B cell (primary cell): ENCODE measurements around the gene CELA1. TPM values are rescaled to one million over a fixed set of nuclear protein-coding genes. Genes with fewer than 3 reads are reported as not detected.
"Not testable (repeated sequence)": the region's sequence is repeated elsewhere in the genome, so short reads cannot be mapped to it uniquely, and the experiment has no call there.

ENCODE experiments used
- ATAC-seq: fragments of 200-7000 bp; cut with Tn5 transposase; one replicate; pipeline ENCODE4 v1.10.0; 2021; ENCODE audit warnings: low read depth, mild to moderate bottlenecking, moderate number of reproducible peaks, moderate library complexity
- CTCF ChIA-PET: fragments of 350-600 bp; sonication (Branson Sonifier 250); formaldehyde crosslinking; loops from one replicate; lab custom pipeline; 2021; ENCODE audit warnings: antibody characterized with exemption, inconsistent platforms; lab: Charles Lee
- POLR2A ChIA-PET: fragments of 350-600 bp; sonication (Branson Sonifier 250); formaldehyde crosslinking; loops from one replicate; lab custom pipeline; 2021; ENCODE audit warnings: antibody characterized with exemption; lab: Charles Lee
- DNase-seq: peaks from one replicate; pipeline ENCODE4 v3.0.0; 2013
- H2AFZ ChIP-seq: 2 replicates; pipeline ENCODE4 v1.6.1; 2012; ENCODE audit warnings: mild to moderate bottlenecking, low read depth, low read length; ENCODE audit not compliant: insufficient read depth, poor library complexity, severe bottlenecking
- H3K27ac ChIP-seq, 2 donors: 1 replicate in 1 of 2; 2 replicates in 1 of 2; pipeline ENCODE4 v1.5.1; 2012 to 2013; ENCODE audit warnings: low read length in 2 of 2, mild to moderate bottlenecking in 2 of 2, moderate library complexity in 1 of 2
- H3K27me3 ChIP-seq, 4 experiments: fragments of 200-600 bp in 1 of 4; sonication (generic) in 1 of 4; replicated peaks in 1 of 4; 1 replicate in 2 of 4; 2 replicates in 2 of 4; pipeline versions ENCODE4 v1.6.1 to v1.7.0; 2013 to 2016; ENCODE audit warnings: low read length in 3 of 4, mild to moderate bottlenecking in 2 of 4, mixed read lengths in 1 of 4, moderate library complexity in 1 of 4; ENCODE audit not compliant: insufficient read depth in 4 of 4, control insufficient read depth in 3 of 4; ENCODE audit errors: control extremely low read depth in 1 of 4
- H3K36me3 ChIP-seq, 2 experiments: replicated peaks in 1 of 2; 1 replicate in 1 of 2; 2 replicates in 1 of 2; pipeline versions ENCODE4 v1.6.1 to v1.7.1; 2013; ENCODE audit warnings: low read length in 1 of 2; ENCODE audit not compliant: insufficient read depth in 2 of 2, control insufficient read depth in 1 of 2; ENCODE audit errors: control extremely low read depth in 1 of 2, extremely low read depth in 1 of 2
- H3K4me1 ChIP-seq, 2 donors: fragments of 200-600 bp in 1 of 2; sonication (generic) in 1 of 2; 1 replicate in 1 of 2; 2 replicates in 1 of 2; pipeline versions ENCODE4 v1.5.1 to v1.6.1; 2013 to 2017; ENCODE audit warnings: low read length in 2 of 2; ENCODE audit not compliant: control insufficient read depth in 2 of 2, insufficient read depth in 2 of 2
- H3K4me2 ChIP-seq: replicated peaks from 2 replicates; pipeline ENCODE3; 2012; ENCODE audit warnings: mild to moderate bottlenecking, low read depth, low read length; ENCODE audit not compliant: poor library complexity, severe bottlenecking
- H3K4me3 ChIP-seq, 5 experiments: fragments of 200-600 bp in 1 of 5; sonication (generic) in 1 of 5; 1 replicate in 3 of 5; 2 replicates in 2 of 5; pipeline versions ENCODE4 v1.5.1 to v1.7.0; 2011 to 2016; ENCODE audit warnings: low read length in 4 of 5, mild to moderate bottlenecking in 4 of 5, low read depth in 2 of 5, control low read depth in 1 of 5, moderate library complexity in 1 of 5; ENCODE audit not compliant: insufficient read depth in 1 of 5; ENCODE audit errors: control extremely low read depth in 1 of 5, extremely low read depth in 1 of 5
- H3K79me2 ChIP-seq: fragments of 200-600 bp; sonication (generic); one replicate; pipeline ENCODE4 v1.6.0; 2016; ENCODE audit warnings: low read length; ENCODE audit not compliant: control insufficient read depth, insufficient read depth
- H3K9ac ChIP-seq: fragments of 200-600 bp; sonication (generic); 2 replicates; pipeline ENCODE4 v1.6.1; 2017; ENCODE audit warnings: mild to moderate bottlenecking, low read length, moderate library complexity
- H3K9me3 ChIP-seq, 3 donors: one replicate each; pipeline versions ENCODE4 v1.6.1 to v1.7.1; 2013; ENCODE audit warnings: low read length in 2 of 3; ENCODE audit not compliant: control insufficient read depth in 2 of 3, insufficient read depth in 1 of 3; ENCODE audit errors: control extremely low read depth in 1 of 3
- H4K20me1 ChIP-seq: 2 replicates; pipeline ENCODE4 v1.6.0; 2012; ENCODE audit warnings: mild to moderate bottlenecking, low read length; ENCODE audit not compliant: insufficient read depth, control insufficient read depth, poor library complexity, severe bottlenecking
- H3K27ac Mint-ChIP-seq: one replicate; pipeline ENCODE4 v1.8.0; 2021; ENCODE audit warnings: mixed read lengths
- H3K27me3 Mint-ChIP-seq: one replicate; pipeline ENCODE4 v1.8.0; 2021; ENCODE audit warnings: mixed read lengths
- H3K4me1 Mint-ChIP-seq: one replicate; pipeline ENCODE4 v1.8.0; 2021; ENCODE audit warnings: mixed read lengths
- H3K4me3 Mint-ChIP-seq: one replicate; pipeline ENCODE4 v1.8.0; 2021; ENCODE audit warnings: mixed read lengths
- H3K9me3 Mint-ChIP-seq: one replicate; pipeline ENCODE4 v1.8.0; 2022; ENCODE audit warnings: mixed read lengths; ENCODE audit not compliant: insufficient read depth
- EZH2 ChIP-seq: IDR thresholded peaks from 2 replicates; pipeline ENCODE4 v1.6.1; 2012; ENCODE audit warnings: borderline replicate concordance, low read depth, mild to moderate bottlenecking, moderate library complexity, low read length; ENCODE audit not compliant: insufficient read depth, poor library complexity, severe bottlenecking
- WGBS: methylation state at CpG from one replicate; pipeline ENCODE4 v1.1.5; 2013; ENCODE audit warnings: missing lambda C conversion rate; ENCODE audit not compliant: insufficient coverage; 5-methylcytosine and 5-hydroxymethylcytosine counted together
- intact Hi-C: fragments of 100-400 bp; cut with micrococcal nuclease; formaldehyde crosslinking; loops from one replicate; pipeline ENCODE4 v1.10.0; 2022
- polyA plus RNA-seq: library from polyadenylated mRNA; depleted of rRNA; stranded (reverse); fragments of >200 nt; gene quantifications from 2 replicates; pipeline ENCODE4 v1.2.3, GENCODE V29; 2012
- total RNA-seq, 2 donors: library from RNA; stranded (reverse); fragments of 120-200 nt in 1 of 2; gene quantifications; 1 replicate in 1 of 2; 2 replicates in 1 of 2; pipeline versions ENCODE4 v1.2.3 to v1.2.4, GENCODE V29; 2013 to 2022
- TF ChIP-seq, protein P1 (sequence below): fragments of 200-600 bp; IDR thresholded peaks from one replicate; pipeline ENCODE4 v1.8.0; 2022; ENCODE audit warnings: antibody characterized with exemption, mild to moderate bottlenecking

Gene CELA1
- total and polyA plus RNA-seq, 2 donors (not counting 1 experiment from before 2014, with no cell fraction given): not detected

DNA sequence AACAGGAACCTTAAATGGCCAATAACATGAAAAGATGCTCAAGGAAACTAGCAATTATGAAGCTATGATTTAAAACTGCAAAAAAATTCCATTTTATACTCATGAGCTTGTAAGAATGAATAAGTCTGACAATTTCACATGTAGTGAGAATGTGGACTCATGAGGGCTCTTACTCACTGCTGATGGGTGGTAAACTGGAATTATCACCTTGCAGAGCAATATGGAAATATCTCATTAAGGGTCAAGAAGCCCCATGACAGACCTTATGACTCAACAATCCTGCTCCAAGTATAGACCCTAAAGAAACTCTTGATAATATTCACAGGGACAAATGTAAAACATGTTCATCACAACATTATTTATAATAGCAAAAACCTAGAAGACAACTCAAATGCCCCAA is 52.8 kb downstream of the CELA1 start:
- no peak overlapping the region for H3K4me3 Mint-ChIP-seq
- Histone ChIP-seq H3K36me3 (peaks cover 2 to 60% of the 10 kb centered on the region in 2 experiments), H3K79me2 (no peaks in the 10 kb centered on the region), H3K9ac (no peak overlapping the region), H2AFZ (no peak overlapping the region), H4K20me1 (no peaks in the 10 kb centered on the region), H3K4me3 (no peak overlapping the region), H3K27ac (no peak overlapping the region), H3K4me2 (no peak overlapping the region), H3K9me3 (no peaks in the 10 kb centered on the region), H3K27me3 (no peaks in the 10 kb centered on the region), H3K4me1 (peaks cover 0 to 8% of the 10 kb centered on the region in 2 donors)
- peaks cover 11% of the 10 kb centered on the region for H3K4me1 Mint-ChIP-seq
- DNase-seq (no peak), ATAC-seq (no peak)
- intact Hi-C loops: no loop called here
- no peaks in the 10 kb centered on the region for H3K27me3 Mint-ChIP-seq
- no peaks in the 10 kb centered on the region for H3K9me3 Mint-ChIP-seq
- H3K27ac Mint-ChIP-seq: no peak overlapping the region
- ChIA-PET POLR2A (no interaction called here), CTCF (interaction anchor here (1.2 to 1.7 kb wide), 2 partner anchors 23 to 47 kb away, joined by 4 to 6 read pairs; partner anchors contain the start of gene SMAGP)
- TF ChIP-seq EZH2: no peak
- TF ChIP-seq, protein P1, sequence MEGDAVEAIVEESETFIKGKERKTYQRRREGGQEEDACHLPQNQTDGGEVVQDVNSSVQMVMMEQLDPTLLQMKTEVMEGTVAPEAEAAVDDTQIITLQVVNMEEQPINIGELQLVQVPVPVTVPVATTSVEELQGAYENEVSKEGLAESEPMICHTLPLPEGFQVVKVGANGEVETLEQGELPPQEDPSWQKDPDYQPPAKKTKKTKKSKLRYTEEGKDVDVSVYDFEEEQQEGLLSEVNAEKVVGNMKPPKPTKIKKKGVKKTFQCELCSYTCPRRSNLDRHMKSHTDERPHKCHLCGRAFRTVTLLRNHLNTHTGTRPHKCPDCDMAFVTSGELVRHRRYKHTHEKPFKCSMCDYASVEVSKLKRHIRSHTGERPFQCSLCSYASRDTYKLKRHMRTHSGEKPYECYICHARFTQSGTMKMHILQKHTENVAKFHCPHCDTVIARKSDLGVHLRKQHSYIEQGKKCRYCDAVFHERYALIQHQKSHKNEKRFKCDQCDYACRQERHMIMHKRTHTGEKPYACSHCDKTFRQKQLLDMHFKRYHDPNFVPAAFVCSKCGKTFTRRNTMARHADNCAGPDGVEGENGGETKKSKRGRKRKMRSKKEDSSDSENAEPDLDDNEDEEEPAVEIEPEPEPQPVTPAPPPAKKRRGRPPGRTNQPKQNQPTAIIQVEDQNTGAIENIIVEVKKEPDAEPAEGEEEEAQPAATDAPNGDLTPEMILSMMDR: no peak

DNA sequence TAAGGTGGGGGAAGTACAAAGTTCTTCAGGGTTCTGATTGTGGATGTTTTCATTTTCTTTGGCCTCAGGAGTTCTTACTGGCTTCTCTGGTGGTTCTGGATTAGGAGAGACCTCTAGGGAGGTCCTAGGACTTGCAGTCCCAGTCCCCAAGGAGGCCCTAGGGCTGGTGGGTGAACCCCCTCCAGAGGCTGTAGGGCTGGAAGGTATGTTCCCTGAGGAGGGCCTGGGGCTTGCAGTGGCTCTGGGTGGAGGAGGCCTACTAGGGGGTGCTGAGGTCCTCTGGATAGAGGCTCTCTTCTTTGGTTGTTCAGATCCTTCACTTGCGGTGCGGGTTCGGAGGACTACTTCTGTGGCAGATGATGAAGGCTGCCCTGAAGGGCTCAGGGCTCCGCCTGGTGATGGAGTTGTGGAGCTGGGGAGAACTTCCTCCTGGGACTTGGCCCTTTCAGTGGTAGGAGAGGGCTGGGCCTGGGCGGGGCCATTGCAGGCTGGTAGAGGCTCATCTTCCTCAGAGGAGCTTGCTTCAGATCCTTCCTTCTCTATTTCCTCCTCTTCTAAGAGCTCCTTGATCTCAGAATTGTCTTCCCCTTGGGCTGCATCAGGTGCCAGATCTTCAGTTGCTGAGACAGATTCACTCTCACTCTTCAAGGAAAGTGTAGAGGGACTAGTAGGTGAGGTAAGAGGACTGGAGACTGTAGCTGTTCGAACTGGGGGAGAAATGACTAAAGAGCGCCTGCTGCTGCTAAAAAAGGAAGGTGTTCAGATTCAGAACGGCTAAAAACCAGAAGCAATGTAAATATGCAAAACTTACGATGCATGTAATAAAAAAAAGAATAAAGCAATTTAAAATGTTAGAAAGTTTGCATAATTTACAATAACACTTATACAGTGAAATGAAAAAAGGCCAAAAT is 54.6 kb downstream of the CELA1 start:
- ChIA-PET CTCF (interaction anchor here (0.5 to 3.3 kb wide), 9 partner anchors 9 to 514 kb away, joined by 3 to 30 read pairs (median 4); no protein-coding TSS in a partner anchor), POLR2A (interaction anchor here (0.6 kb wide), 1 partner anchor 528 kb away, joined by 7 read pairs; the partner anchor contains the start of gene ATF1)
- 73% methylated on average over 3 of the region's 9 CpGs for WGBS
- peak overlapping the region; percentile 81 for H3K27ac Mint-ChIP-seq
- H3K4me3 ChIP-seq, H3K27me3 Mint-ChIP-seq, H3K9ac ChIP-seq, H3K79me2 ChIP-seq, H3K27ac ChIP-seq, H3K27me3 ChIP-seq, H3K9me3 Mint-ChIP-seq, H4K20me1 ChIP-seq, H3K9me3 ChIP-seq, H2AFZ ChIP-seq, H3K4me1 ChIP-seq: not testable (repeated sequence)
- peaks cover 11% of the 10 kb centered on the region for H3K4me1 Mint-ChIP-seq
- ATAC-seq (peak; percentile 78), DNase-seq (peak; percentile 25)
- intact Hi-C loops: loop anchor here (1.0 kb wide), 2 partner anchors 49 to 245 kb away; no protein-coding TSS in a partner anchor
- peaks cover 2 to 58% of the 10 kb centered on the region in 2 experiments for H3K36me3 ChIP-seq
- H3K4me2 ChIP-seq: peak overlapping the region; percentile 26
- H3K4me3 Mint-ChIP-seq: peak overlapping the region; percentile 57
